GM19468 (cell line): Measurements from ENCODE around the gene XRN1.
"Not testable (repeated sequence)": the region's sequence is repeated elsewhere in the genome, so short reads cannot be mapped to it uniquely, and the experiment has no call there.

Experiments
- ATAC-seq: cut with Tn5 transposase; IDR thresholded peaks from one replicate; pipeline ENCODE4 v1.9.1; 2021; ENCODE audit warnings: mild to moderate bottlenecking, moderate library complexity, moderate number of reproducible peaks; ENCODE audit not compliant: unreplicated experiment; ENCODE audit errors: extremely low read depth

The XRN1 gene, protein sequence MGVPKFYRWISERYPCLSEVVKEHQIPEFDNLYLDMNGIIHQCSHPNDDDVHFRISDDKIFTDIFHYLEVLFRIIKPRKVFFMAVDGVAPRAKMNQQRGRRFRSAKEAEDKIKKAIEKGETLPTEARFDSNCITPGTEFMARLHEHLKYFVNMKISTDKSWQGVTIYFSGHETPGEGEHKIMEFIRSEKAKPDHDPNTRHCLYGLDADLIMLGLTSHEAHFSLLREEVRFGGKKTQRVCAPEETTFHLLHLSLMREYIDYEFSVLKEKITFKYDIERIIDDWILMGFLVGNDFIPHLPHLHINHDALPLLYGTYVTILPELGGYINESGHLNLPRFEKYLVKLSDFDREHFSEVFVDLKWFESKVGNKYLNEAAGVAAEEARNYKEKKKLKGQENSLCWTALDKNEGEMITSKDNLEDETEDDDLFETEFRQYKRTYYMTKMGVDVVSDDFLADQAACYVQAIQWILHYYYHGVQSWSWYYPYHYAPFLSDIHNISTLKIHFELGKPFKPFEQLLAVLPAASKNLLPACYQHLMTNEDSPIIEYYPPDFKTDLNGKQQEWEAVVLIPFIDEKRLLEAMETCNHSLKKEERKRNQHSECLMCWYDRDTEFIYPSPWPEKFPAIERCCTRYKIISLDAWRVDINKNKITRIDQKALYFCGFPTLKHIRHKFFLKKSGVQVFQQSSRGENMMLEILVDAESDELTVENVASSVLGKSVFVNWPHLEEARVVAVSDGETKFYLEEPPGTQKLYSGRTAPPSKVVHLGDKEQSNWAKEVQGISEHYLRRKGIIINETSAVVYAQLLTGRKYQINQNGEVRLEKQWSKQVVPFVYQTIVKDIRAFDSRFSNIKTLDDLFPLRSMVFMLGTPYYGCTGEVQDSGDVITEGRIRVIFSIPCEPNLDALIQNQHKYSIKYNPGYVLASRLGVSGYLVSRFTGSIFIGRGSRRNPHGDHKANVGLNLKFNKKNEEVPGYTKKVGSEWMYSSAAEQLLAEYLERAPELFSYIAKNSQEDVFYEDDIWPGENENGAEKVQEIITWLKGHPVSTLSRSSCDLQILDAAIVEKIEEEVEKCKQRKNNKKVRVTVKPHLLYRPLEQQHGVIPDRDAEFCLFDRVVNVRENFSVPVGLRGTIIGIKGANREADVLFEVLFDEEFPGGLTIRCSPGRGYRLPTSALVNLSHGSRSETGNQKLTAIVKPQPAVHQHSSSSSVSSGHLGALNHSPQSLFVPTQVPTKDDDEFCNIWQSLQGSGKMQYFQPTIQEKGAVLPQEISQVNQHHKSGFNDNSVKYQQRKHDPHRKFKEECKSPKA (N-terminal part only)

GRCh38 chr3:142447852-142448823 lies at the start of gene XRN1:
XRN1 (minus strand) TSS chr3:142448037; CDS start chr3:142447944, 93 bp downstream.
- peak; percentile 41 for ATAC-seq

GRCh38 chr3:142495103-142495502 lies 47.3 kb upstream of the XRN1 start:
- no peak for ATAC-seq

GRCh38 chr3:142492184-142492583 lies 44.3 kb upstream of the XRN1 start:
- ATAC-seq: no peak

DNA sequence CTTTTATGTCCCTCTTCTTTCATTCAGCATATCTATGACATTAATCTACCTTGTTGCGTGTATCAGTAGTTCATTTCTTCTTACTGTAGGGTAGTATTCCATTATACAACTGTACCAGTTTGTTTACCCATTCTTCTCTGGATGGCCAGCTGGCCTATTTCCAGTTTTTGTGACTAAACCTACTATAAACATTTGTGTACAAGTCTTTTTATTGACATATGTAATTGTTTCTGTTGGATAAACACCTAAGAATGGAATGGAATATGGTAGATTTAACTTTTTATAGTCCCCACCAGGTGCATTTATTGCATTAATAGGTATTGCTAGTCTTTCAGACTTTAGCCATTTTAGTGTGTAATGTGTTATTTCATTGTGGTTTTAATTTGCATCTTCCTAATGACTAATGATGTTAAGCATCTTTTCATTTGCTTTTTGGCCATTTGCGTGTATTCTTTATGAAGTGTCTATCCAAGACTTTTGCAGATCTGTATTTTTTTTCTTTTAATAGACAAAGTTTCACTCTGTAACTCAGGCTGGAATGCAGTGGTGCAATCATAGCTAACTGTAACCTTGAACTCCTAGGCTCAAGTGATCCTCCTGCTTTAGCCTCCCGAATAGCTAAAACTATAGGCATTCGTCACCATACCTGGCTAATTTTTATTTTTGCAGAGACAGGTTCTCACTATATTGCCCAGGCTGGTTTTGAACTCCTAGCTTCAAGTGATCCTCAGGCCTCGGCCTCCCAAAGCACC lies 41.9 kb upstream of the XRN1 start:
- ATAC-seq: no peak

- no peak for ATAC-seq
Measured at GRCh38 chr3:142484912-142485435, 37.1 kb upstream of the XRN1 start.

GRCh38 chr3:142481196-142481595 lies 33.4 kb upstream of the XRN1 start:
- no peak for ATAC-seq

GRCh38 chr3:142470826-142471225 lies 23.0 kb upstream of the XRN1 start:
- ATAC-seq: no peak

- no peak for ATAC-seq
Measured at GRCh38 chr3:142468456-142468855, 20.6 kb upstream of the XRN1 start.

DNA sequence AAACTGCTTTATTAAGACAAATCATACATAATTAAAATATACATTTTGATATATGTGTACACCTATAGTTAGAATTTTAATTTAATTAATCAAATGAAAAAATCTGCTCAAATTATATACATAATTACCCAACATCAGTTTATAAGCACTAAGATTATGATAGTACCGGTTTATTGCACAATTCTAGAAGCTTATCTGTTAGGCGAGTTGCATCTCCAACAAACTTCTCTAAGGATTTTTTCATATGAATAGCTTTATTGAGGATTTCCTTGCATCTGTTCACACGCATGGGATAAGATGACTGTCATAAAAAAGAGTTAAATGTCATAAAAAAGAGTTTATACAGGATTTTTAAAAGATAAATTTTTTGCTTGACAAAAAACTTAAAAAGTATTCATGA lies 19.9 kb upstream of the XRN1 start:
- no peak for ATAC-seq

GRCh38 chr3:142460689-142461088 lies 12.9 kb upstream of the XRN1 start:
- ATAC-seq: no peak

DNA sequence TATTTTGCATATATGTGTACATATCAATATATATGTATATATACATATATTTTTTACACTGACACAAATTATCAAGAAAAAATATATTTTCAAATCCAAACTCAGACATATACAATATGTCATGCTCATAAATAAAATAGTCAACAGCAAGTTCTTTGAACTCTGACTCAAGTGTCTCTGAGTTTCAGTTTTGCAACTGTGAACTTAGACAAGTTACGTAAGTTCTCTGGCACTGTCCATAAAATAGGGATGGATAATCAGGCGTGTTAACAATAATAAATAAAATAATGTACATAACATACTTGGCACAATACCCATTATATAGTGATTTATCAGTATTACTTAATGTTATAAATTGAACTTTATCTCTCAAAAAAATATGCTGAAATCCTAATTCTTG lies 12.1 kb upstream of the XRN1 start:
- no peak for ATAC-seq

DNA sequence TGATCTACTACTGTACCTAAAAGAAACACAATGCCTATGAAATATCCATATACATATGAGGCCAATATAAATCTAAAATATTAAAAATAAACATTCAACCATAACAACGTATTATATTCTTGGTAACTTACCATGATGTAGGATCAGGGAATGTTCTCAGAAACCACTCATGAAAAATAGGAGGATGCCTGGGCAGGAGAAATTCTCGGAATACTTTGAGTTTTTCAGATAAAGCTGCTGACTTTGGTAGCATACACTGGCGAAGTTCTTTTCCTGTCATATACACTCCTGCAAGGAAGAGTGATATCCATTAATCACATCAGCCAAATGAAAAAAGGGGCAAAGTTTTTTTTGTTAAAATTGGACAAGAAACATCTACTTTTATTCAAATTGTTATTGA lies 11.3 kb upstream of the XRN1 start:
- no peak for ATAC-seq

DNA sequence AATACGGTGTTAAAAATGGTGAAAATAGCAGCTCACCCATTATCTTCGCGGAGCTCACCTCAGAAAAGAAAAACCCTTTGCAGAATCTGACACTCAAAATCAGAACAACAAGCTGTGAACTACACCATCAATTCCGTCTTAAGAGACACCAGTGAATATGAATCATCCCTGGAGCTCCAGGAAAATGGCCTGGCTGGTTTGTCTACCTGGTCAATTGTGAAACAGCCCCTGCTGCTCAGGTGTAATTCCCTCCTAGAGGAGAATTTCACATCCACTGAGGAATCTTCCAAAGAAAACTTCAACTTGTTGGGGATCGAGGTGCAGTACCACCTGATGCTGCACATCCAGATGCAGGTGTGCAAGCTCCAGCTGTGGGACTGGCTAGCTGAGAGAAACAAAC lies 3.0 kb upstream of the XRN1 start:
- ATAC-seq: no peak

DNA sequence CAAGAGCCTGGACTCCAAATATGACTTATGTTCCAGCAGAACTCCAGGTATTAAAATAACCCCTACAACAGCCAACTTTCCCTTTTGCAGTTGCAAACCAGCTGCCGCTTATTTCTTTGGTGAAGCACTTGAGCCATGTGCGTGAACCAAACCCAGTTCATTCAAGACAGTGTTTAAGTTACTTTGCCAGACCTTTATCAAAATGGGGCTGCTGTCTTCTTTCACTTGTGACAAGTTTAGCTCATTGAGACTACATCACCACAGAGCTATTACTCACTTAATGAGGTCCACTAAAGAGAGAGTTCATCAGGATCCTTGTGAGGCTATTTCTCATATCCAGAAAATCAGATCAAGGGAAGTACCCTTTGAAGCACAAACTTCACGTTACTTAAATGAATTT lies 2.4 kb upstream of the XRN1 start:
- ATAC-seq: no peak

DNA sequence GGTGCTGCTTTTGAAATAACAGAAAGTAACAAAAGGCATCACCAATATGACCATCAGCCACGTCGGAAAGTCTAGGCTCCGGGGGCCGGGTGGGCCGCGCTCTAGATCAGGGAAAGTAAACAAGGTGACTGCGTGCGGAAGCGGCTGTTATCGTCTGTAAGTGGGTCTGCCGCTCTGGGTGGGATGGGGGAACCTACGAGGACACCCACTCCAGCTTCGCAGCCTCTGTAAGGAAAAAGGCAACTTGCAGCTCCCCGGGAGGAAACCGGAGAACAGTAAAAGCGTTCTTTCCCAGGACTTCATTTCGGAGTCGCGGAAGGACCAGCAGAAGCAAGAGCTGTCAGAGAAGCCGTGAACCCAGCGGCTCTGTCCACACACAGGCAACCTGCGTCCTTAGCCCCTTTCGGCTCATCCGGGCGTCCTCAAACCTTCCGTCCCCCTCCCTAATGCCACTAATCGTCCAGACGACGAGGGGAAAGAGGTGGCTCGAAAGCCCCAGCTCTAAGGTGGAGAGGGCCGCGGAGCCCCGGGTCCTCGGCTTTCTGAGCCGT lies 461 bp downstream of the XRN1 start:
- ATAC-seq: peak; percentile 1

- ATAC-seq: peak; percentile 34
Measured at GRCh38 chr3:142445816-142446254, 2.0 kb downstream of the XRN1 start.

DNA sequence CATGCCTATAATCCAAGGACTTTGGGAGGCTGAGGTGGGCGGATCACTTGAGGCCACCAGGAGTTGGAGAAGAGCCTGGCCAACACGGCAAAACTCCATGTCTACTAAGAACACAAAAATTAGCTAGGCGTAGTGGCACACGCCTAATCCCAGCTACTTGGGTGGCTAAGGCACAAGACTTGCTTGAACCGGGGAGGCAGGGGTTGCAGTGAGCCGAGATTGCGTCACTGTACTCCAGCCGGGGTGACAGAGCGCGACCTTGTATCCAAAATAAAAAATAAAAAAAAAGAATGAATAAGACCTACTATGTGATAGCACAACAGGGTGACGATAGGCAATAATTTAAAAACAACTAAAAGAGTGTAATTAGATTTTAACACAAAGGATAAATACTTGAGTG lies 3.5 kb downstream of the XRN1 start:
- no peak for ATAC-seq

DNA sequence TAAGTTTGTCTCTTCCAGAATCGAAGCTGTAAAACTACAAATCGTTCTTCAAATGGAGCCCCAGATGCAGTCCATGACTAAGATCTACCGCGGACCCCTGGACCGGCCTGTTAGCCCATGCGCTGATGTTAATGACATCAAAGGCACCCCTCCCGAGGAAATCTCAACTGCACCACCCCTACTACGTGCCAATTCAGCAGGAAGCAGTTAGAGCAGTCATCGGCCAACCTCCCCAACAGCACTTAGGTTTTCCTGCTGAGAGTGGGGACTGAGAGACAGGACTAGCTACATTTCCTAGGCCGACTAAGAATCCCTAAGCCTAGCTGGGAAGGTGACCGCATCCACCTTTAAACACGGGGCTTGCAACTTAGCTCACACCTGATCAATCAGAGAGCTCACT lies 4.8 kb downstream of the XRN1 start:
- not testable (repeated sequence) for ATAC-seq
